CD4-positive, alpha-beta T cell treated with Interleukin-12 subunit alpha and Interleukin-12 subunit beta, for 1 hour (primary cell): Measurements from ENCODE around the gene TTK.

ENCODE experiments used
- DNase-seq: peaks from one replicate; pipeline ENCODE4 v3.0.0-alpha.2; 2020

TTK gene

DNA sequence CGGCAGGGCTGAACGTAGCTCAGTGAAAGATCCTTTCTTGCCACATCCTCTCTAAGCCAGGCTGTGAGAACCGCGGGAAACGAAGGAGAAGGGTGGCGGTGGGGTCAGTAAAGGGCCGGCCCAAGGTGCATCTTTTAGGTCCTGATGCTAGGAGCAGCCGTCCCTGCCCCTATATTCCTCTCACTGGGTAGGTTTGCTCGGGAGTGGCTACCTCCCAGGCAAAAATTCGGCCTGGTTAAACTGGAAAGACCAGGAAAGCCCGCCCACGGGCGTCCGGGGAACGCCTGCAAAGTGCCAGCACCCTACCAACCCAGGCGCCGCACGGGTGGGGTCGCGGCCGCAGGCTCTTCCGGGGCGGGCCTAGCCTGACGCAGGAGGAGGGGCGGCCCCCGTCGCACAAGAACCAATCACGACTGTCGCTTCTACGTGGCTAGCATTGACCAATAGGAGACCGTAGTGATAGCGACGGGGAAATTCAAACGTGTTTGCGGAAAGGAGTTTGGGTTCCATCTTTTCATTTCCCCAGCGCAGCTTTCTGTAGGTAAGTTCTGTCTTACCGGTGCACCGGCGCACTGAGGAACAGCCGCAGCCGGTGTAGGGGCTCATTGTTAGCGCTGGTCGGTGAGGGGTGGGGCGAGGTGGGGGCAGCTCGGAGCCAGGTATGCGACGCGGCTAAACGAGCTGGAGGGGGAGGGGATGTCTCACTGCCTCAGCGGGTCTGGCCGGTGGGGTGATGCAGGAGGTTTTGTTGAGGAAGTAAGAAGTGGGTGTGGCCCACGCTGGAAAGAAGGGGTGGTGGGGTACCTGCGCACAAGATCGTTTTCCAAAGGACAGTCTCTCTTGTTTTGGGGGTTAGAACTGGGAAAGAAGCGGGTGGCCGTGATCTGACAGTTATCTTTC lies at the start of gene TTK:
Gene TTK, plus strand, starts transcription at position 477 of the 900 bp plus-strand sequence. CDS start 1,195 bp downstream, outside the sequence.
- DNase-seq: peak; percentile 94

DNA sequence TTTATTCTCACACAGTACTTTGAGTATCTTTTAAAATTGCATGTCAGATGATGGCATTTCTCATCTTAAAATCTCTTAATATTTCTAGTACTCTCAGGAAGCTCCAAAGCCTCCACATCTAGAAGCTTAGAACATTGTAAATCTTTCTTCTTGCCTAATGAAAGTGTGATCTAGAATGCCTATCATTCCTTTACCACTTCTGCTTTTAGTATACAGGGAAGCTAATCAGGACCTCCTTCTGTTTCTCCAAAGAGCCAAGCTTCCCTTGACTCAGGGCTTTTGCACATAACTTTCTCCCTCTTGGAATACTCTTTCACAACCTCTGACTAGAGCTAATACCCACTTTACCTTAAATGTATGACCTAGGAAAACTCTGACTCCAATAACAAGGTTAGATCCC lies 49.6 kb upstream of the TTK start:
- no peak for DNase-seq

DNA sequence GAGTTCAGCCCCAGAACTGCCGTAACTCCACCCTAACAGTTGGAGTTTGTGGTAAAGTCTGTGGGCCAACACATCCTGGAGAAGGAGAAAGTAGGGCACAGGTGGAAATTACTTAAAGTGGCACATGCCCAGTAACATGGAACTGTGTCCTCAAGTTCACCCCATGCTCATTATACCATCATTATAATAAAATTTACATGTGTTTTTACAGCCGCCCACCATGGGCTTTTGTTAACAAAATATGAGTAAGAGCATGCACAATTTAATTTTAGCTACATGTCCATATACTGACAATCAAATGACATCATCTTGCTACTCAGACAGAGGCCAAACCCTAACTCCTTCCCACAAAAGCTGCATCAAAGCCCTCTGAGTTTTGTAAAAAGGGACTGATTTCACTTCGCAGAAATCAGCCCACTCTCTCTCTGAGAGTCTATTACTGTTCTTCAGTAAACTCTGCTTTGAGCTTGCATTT lies 39.8 kb upstream of the TTK start:
- DNase-seq: peak; percentile 41

DNA sequence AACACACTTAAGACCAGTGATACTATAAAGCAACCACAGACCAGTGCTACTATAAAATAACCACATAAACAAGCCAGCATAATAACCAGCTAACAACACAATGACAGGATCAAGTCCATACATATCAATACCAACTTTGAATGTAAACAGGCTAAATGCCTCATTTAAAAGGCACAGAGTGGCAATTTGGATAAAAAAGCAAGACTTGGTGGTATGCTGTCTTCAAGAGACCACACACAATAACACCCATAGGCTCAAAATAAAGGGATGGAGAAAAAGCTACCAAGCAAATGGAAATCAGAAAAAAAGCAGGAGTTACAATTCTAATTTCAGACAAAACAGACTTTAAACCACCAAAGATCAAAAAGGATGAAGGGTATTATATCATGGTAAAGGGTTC lies 37.3 kb upstream of the TTK start:
- DNase-seq: no peak

DNA sequence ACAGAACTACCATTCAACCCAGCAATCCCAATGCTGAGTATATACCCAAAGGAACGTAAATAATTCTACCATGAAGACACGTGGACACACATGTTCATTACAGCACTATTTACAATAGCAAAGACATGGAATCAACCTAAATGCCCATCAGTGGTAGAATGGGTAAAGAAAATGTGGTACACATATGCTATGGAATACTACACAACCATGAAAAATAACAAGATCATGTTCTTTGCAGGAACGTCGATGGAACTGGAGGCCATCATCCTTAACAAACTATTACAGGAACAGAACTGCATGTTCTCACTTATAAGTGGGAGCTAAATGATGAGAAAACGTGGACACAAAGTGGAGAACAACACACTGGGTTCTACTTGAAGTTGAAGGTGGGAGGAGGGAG lies 34.7 kb upstream of the TTK start:
- no peak for DNase-seq

DNA sequence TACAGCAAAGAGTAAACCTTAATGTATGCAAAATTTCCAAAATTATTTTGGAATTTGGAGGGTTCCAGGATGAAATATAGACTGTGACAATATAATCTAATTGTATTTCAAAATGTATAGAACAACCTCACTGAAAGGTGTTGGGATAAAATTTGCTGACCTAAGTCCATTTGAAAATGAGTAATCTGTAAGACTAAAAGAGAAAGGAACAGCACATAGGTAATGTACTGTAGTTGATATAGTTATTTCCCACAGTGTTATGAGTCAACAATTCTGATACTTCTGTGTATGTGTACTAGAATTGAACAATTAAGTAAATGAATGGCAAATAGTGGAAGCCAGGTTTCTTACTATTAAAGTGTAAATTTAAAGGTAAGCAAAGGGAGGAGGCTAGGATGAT lies 33.3 kb upstream of the TTK start:
- DNase-seq: no peak

DNA sequence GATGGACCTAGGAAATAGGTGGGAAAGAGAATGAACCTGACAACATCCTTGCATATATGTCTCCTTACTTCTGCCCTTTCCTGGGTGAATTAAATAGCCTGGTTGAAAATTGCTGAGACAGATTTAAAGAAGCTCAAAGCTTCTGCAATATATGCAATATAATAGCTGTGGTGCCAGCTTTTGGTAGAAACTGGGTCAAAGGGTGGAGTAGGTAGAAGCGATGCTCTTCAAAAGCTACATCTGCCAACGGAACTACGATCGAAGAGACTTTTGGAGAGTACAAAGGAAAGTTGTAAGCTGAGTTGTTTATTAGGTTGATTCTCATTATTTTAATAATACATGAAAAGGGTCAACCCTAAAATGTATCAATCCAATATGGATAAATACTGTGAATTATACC lies 22.8 kb upstream of the TTK start:
- no peak for DNase-seq

DNA sequence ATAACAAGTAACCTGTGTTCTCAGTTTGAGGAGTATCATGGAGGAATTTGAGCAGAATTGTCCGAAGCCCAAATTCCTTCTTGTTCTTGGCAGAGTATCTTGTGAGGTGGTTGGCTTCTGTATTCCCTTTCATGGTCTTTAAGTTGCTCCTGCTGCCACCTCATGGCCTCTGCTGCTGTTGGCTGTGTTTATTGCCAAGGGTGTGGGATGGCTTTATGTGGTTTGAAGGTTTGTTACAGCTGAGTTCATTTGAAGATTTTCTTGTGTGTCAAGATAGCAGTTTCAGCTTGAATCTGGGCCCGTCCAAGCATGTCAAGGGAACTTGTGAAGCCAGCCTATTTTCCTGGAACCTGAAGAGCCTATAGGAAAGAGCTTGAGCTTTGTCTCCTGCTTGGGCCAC lies 20.2 kb upstream of the TTK start:
- peak; percentile 34 for DNase-seq

DNA sequence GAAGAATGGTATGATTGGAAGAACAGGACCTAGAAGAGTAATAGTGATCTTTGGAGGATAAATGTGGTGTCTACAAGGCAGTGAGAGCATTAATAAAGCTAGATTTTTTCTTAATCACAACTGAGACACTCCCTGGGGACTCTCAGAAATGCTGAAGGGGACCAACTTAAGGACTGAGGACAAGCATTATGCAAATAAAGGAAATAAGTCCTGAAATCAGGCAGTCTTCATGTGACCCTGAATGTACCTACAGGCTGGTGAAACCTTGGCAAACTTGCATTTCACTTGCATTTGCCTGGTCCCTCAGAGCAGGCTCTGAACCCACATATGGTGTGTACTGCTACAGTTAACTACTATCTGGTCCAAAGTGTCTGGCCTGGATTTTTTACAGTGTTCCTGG lies 19.3 kb upstream of the TTK start:
- DNase-seq: no peak

DNA sequence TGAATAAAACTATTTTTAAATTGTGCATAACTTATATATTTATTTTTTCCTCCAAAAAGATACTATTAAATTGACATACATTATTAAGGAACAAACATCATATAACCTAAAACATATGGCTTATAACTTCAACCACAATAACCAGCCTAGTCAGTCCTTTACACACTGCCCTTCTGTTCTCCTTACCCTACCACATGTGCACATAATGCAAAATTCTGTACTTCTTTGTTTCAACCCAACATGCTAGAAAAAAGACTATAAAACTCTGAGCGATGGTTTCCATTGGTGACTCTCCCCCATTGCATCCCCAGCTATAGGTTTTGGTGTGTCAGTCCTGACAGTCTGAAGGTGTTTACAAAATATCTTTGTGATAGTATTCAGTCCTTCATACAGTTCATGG lies 14.8 kb upstream of the TTK start:
- no peak for DNase-seq

DNA sequence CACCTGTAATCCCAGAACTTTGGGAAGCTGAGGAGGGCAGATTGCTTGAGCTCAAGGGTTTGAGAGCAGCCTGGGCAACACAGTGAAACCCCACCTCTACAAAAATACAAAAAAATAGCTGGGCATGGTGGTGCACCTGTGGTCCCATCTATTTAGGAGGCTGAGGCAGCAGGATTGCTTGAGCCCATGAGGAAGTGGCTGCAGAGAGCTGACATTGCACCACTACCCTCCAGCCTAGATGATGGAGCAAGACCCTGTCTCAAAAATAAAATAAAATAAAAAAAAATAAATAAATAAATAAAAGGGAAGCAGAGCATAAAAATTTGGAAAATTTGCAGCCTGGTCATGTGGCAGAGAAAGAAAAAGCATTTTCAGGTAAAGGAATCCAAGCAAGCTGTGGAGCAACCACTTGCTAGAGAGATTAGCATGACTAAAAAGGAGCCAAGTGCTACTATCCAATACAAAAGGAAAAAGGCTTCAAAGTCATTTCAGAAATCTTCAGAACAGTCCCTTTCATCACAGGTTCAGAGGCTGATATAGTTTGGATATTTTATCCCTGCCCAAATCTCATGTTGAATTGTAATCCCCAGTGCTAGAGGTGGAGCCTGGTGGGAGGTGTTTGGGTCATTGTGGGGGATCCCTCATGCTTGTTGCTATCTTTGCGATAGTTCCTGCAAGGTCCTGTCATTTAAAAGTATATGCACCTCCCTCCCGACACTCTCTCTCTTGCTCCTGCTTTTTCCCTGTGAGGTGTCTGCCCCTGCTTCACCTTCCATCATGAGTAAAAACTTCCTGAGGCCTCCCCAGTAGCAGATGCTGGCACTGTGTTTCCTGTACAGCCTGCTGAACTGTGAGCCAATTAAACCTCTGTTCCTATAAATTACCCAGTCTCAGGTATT lies 11.2 kb upstream of the TTK start:
- no peak for DNase-seq

DNA sequence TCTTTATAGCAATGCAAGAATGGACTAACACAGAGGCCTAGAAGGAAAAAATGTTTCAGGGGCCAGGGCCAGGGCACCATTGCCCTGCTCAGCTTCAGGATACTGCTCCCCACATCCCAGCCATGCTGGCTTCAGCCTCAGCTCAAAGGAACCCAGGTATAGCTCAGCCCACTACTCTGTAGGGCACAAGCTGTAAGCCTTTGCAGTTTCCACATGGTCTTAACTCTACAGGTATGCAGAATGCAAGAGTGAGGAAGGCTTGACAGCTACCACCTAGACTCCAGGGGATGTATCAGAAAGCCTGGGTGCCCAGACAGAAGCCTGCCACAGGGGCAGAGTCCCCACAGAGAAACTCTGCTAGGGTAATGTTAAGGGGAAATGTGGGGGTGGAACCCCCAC lies 10.5 kb upstream of the TTK start:
- no peak for DNase-seq

DNA sequence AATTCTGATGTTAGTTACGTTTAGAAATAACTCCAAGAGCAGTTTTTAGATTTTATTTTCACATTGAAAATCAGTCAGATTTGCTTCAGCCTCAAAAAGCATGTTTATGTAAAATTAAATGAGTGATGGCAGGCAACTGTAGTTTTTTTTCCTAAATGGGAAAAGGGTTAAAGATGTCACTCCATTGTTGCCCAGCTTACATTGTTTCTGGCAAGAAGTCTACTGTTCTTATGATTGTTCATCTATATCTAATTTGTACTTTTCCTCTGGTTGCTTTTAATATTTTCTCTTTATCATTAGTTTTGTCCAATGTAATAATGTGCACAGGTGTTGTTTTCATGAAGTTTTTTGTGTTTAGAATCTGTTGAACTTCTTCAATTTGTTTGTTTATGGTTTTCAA lies 6.7 kb upstream of the TTK start:
- DNase-seq: no peak

DNA sequence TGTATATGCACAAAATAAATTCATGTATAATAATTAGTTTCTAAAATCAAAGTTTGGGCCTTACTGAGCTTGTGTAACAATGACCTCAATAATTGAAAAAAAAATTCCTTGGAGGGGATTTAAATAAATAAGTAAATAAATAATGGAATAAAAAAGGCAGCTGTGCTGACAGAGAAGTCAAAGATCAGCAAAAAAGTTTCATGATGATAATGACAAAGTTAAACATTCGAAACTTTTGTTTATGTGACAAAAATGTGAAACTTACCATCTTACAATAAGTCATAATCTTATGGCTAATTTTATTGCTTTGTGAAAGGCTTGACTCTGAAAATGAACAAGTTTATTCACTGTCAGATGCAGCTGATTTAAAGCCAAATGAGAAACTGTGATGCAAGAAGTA lies 3.1 kb upstream of the TTK start:
- DNase-seq: no peak

DNA sequence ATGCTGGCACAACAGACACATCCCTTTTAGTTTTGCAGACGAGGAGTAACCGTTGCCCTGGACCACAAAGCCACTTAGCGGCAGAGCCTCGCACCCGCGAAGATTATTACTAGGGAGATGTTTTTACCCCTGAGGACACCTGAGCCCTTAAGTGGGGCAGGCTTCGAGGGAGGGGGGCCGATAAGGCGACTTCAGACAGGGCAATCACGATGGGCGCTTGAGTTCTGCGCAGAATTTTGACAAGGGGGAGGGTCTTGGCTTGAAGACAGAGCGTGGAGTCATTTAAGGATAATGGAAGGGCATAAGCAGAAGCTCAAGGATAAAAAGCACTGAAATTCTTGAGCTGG lies 650 bp upstream of the TTK start:
- peak; percentile 61 for DNase-seq

DNA sequence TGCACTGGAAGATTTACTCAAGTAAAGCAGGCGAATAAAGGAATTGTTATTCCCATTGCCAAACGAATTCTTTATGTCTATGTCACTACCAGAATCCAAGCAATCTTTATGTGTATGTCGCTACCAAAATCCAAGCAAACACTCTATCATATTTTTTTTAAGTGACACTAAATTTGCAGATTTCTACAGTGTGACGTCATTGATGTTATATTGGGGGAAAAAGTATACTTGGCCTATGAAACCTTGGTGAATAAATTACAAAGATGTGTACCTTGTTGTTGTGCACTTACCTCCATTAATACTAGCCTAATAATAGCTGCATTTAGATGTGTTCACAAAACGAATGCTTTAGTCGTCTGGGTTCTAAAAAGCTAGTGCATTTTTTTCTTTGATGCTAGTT lies 957 bp downstream of the TTK start:
- DNase-seq: no peak

DNA sequence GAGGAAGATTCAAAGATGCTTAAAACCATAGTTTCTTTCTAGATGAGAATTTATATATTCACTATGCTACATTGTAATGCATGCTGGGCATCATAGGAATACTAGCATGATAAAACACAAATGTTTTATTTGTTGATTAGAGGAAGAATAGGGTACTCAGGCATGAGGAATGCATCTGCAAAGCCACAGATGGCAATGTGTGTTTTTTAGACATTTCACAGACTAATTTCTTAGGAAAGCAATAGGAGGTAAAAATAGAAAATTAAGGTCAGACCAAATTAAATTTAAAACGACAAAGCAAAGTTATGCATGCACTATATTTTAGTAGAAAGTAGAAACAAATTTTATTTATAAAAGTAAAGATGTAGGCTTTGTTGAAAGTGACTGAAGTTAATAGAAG lies 2.1 kb downstream of the TTK start:
- DNase-seq: no peak

DNA sequence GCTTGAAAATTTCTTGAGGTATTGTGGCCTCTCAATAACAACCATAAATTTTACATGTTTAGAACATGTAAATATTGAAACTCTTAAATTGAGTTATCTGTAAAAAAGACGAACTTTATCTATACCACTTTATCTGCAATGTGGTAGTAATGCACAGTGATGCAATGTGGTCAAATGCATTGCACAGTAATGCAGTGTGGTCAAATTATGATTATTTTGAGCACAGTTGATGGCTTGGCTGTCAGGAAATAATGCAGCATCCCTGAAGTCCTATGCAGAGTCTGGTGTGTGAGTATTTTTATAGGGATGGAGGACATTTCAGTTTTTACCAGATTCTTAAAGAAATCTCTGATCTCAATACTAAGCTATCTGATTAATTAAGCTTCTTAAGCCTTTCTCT lies 5.1 kb downstream of the TTK start:
- no peak for DNase-seq

DNA sequence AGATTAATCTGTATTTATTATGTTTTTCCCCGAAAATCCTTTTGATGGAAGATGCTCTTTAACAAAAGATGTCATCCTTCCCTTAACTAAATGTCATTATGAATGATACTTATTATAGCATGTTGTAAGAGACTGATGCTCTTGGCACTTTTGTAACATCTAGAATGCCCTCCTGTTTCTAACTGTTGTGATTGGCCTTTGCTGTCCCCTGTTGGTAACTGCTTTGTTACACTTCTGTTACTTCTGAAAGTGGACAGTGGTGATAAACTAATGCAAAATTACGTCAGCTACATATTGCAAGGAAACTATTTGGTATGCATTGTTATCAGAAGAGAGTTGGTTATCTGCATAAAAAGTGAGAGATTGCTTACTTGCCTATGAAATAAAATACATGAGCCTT lies 5.8 kb downstream of the TTK start:
- no peak for DNase-seq

DNA sequence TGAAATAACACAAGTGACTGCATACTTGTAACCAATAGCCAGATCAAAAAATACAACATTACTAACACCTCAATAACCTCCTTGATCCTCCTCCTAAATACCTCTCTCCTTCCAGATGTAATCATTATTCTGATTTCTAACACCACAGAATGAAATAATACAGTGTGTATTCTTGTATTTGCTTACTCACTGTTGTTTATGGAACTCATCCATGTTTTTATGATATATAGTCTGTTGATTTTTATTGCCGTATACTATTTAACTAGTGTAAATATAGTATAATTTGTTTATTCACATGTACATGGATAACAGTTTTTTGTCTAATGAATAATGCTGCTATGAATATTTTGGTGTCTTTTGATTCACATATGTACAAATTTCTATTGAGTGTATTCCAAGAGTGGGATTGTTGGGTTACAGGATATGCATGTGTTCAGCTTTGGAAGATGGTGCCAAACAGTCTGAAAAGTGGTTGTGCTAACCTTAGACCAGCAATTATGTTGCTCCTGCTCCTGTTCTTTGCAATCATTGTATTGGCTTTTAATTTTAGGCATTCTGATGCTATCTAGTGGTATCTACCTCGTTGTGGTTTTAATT lies 11.5 kb downstream of the TTK start:
- DNase-seq: no peak

DNA sequence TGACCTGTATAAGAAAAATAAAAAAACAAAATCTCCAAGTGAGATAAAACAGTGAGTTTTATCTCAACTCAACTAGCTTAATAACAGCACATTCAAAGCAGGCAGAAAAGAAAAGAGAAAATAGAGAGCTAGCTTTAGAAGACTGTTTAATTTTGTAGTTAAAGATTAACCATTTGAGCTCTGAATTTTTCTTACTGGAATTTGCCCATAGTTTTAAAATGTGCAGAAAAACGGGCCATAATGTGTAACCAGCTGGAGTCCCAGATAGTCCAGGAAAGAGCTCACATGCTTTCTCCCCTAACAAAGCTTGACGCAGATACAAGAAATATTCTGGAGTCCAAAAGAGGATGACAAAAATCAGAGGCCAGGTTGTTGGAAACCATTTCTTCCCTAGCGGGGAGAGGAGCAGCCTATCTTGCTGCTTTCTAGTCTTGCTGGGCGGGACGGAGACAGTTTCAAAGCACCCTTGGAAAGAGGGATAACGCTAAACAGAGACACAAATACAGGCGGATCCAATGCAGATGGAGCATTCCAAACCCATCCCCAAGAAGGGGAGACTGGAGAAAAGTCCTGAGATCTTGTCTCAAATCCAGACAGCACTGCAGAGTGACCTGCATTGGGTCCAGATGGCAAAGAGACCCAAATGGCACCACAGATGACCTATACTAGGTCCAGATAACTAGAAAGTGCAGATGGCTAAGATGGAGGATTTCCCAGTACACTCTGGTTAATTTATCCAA lies 16.1 kb downstream of the TTK start:
- no peak for DNase-seq

DNA sequence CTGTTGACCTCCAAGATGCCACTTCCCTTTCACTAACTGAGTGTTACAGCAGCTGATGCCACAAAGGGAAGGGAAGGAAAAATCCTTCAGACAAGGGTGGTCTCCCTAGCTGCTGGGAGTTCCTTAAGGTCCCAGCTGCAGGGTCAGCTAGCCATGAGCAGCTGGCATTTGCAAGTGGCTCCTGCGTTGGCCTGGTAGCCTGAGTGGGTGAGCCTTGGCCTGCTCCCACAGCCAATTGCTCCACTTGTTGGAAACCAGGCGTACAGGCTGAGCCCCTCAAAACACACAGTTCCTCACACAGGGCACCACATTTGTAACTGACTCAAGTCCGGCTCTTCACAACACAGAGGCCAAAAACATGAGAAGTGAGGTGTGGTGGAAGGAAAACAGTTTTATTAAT lies 16.7 kb downstream of the TTK start:
- DNase-seq: no peak

DNA sequence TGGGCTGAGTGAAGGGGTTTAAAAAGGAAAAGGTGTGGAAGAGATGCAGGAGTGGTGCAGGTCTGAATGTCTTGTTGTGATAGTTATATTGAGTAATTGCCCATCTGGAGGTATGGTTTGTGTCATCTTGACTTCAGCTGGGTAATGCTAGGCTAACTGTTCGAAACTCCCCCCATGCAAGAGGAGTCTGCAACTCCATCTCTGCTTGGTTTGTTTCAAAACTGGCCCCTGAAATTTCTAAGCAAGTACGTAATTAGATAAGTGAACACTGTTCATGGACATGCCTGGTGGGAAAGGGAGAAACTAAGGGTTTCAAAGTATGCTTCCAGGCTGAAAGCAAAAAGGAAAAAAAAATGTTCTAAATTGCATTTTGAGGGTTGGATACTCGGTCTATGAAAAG lies 17.1 kb downstream of the TTK start:
- no peak for DNase-seq
